PC-9 (cell line): Measurements from ENCODE around the gene CAVIN1. TPM values are rescaled to one million over a fixed set of nuclear protein-coding genes. Genes with fewer than 3 reads are reported as not detected.

Experiments
- BruUV-seq: library from RNA; stranded (reverse); fragments of 400-500 nt; replicated peaks from 2 replicates; lab custom pipeline; 2021; lab: Mats Ljungman, UMichigan
- CTCF ChIA-PET: fragments of 300-600 bp; sonication (Branson Sonifier 250); formaldehyde crosslinking; loops from one replicate; lab custom pipeline; 2022; ENCODE audit warnings: antibody characterized with exemption; lab: Charles Lee
- POLR2A ChIA-PET: fragments of 300-600 bp; sonication (Branson Sonifier 250); formaldehyde crosslinking; loops from one replicate; lab custom pipeline; 2022; ENCODE audit warnings: antibody characterized with exemption; ENCODE audit not compliant: unreplicated experiment; lab: Charles Lee
- DNase-seq, 2 experiments: peaks; one replicate each; pipeline versions ENCODE4 v3.0.0 to v3.0.0-alpha.2; 2015 to 2022; ENCODE audit warnings: mixed read lengths in 1 of 2
- H2AFZ ChIP-seq: fragments of 200-600 bp; sonication (generic); 2 replicates; pipeline ENCODE4 v1.8.1; 2017; ENCODE audit warnings: antibody characterized with exemption
- H3F3A ChIP-seq: fragments of 200-600 bp; sonication (generic); 2 replicates; pipeline ENCODE4 v1.8.1; 2017; ENCODE audit warnings: antibody characterized with exemption, mild to moderate bottlenecking, low read depth; ENCODE audit not compliant: insufficient read depth
- H3K27ac ChIP-seq: fragments of 200-600 bp; sonication (generic); 2 replicates; pipeline ENCODE4 v1.6.1; 2016; ENCODE audit warnings: mixed run types
- H3K27me3 ChIP-seq: fragments of 200-600 bp; sonication (generic); 2 replicates; pipeline ENCODE4 v1.6.1; 2016; ENCODE audit warnings: low read depth, mixed run types; ENCODE audit not compliant: insufficient read depth
- H3K36me3 ChIP-seq: fragments of 200-600 bp; sonication (generic); 2 replicates; pipeline ENCODE4 v1.6.1; 2016; ENCODE audit warnings: low read depth, mixed run types
- H3K4me1 ChIP-seq: fragments of 200-600 bp; sonication (generic); replicated peaks from 2 replicates; pipeline ENCODE4 v1.6.1; 2016; ENCODE audit warnings: mixed run types; ENCODE audit not compliant: insufficient read depth
- H3K4me2 ChIP-seq: fragments of 200-600 bp; sonication (generic); 2 replicates; pipeline ENCODE4 v1.6.1; 2017; ENCODE audit warnings: mixed run types
- H3K4me3 ChIP-seq: fragments of 200-600 bp; sonication (generic); 2 replicates; pipeline ENCODE4 v1.6.1; 2016; ENCODE audit warnings: mixed run types
- H3K79me2 ChIP-seq: fragments of 200-600 bp; sonication (generic); 2 replicates; pipeline ENCODE4 v1.6.1; 2017; ENCODE audit warnings: low read depth, mixed run types
- H3K9me2 ChIP-seq: fragments of 200-600 bp; sonication (generic); 2 replicates; pipeline ENCODE4 v1.8.1; 2017; ENCODE audit warnings: mild to moderate bottlenecking; ENCODE audit not compliant: insufficient read depth
- H3K9me3 ChIP-seq: fragments of 200-600 bp; sonication (generic); 2 replicates; pipeline ENCODE4 v1.8.1; 2016; ENCODE audit warnings: low read depth; ENCODE audit not compliant: insufficient read depth
- H4K20me1 ChIP-seq: fragments of 200-600 bp; sonication (generic); 2 replicates; pipeline ENCODE4 v1.8.1; 2017; ENCODE audit not compliant: insufficient read depth
- CTCF ChIP-seq: fragments of 200-600 bp; sonication (generic); conservative IDR thresholded peaks from 2 replicates; pipeline ENCODE4 v1.6.1; 2017; ENCODE audit warnings: mixed run types, antibody characterized with exemption, mild to moderate bottlenecking, moderate library complexity
- EZH2 ChIP-seq: fragments of 200-600 bp; sonication (generic); IDR thresholded peaks from 2 replicates; pipeline ENCODE4 v1.8.0; 2017; ENCODE audit warnings: antibody characterized with exemption, low read depth
- intact Hi-C: fragments of 100-400 bp; cut with micrococcal nuclease; formaldehyde crosslinking; loops from one replicate; pipeline ENCODE4 v1.10.0; 2022; ENCODE audit not compliant: unreplicated experiment
- total RNA-seq: library from RNA; stranded (reverse); gene quantifications from 2 replicates; pipeline ENCODE4 v1.2.3, GENCODE V29; 2021

The CAVIN1 gene
- total RNA-seq, 1 experiment from 2014 or later: 170 TPM

DNA sequence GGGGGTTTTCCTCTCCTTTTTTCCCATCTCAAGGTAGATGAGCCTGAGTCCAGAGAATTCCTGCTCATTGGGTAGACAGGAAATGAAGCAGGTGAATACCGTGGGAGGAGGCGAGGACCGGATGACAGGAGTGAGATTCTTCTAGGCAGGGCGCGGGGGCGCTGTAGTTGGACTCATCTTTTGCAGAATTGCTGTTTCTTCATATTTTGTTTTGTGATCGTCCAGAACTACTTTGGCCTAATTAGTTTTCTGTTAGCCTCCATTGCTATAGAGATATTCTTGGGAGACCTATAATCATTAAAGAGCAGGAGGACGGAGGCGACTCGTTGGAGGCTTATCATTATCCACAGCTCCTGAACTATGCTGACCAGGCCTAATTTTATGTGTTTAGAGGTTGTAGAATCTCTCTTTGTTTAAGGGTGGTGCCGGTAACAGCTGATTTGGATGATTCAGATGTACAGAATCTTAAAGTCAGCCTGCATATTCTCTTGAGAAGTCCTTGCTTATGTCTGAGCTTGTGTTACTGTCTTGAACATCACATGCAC, 36.3 kb upstream of the CAVIN1 start:
- peaks cover 41% of the 10 kb centered on the region for H3K4me1 ChIP-seq
- intact Hi-C loops: loop anchor here (1.0 to 5.0 kb wide), 2 partner anchors 31 to 58 kb away; no protein-coding TSS in a partner anchor
- H3K36me3 ChIP-seq: peaks cover 10% of the 10 kb centered on the region; the same call in 1 of the 2 replicates
- peak; percentile 6 to 64 for DNase-seq
- 0 out of 2 replicates have a peak, but pooled peaks cover 8% of the 10 kb centered on the region for H4K20me1 ChIP-seq
- ChIA-PET POLR2A (no interaction called here), CTCF (interaction anchor here (0.6 to 1.1 kb wide), 2 partner anchors 13 to 31 kb away, joined by 3 read pairs; no protein-coding TSS in a partner anchor)
- peaks cover 52% of the 10 kb centered on the region for H3F3A ChIP-seq
- no peaks in the 10 kb centered on the region for H3K9me2 ChIP-seq
- H3K4me3 ChIP-seq: peak overlapping the region; percentile 77
- peak overlapping the region; percentile 92 for H2AFZ ChIP-seq
- peak overlapping the region; percentile 86 for H3K4me2 ChIP-seq
- H3K79me2 ChIP-seq: peaks cover 35% of the 10 kb centered on the region
- TF ChIP-seq CTCF (peak; percentile 44; the same call in 1 of the 2 replicates), EZH2 (no peak)
- H3K9me3 ChIP-seq: no peaks in the 10 kb centered on the region
- H3K27ac ChIP-seq: peak overlapping the region; percentile 78
- no peaks in the 10 kb centered on the region for H3K27me3 ChIP-seq
- no TSS peak for BruUV-seq

GRCh38 chr17:42458497-42459255, 35.6 kb upstream of the CAVIN1 start, which contains the start of gene ATP6V0A1:
ATP6V0A1 (plus strand) TSS chr17:42458878; CDS start chr17:42460895, 2,017 bp downstream.
- intact Hi-C loops: loop anchor here (1.0 to 5.0 kb wide), 2 partner anchors 30 to 59 kb away; no protein-coding TSS in a partner anchor
- H3K4me2 ChIP-seq: peak within 1 kb of the TSS; percentile 86
- H3K36me3 ChIP-seq: peaks cover 4% of the 10 kb centered on the region; the same call in 1 of the 2 replicates
- TF ChIP-seq EZH2 (no peak), CTCF (no peak)
- H3F3A ChIP-seq: peaks cover 52% of the 10 kb centered on the region
- POLR2A ChIA-PET: no interaction called here
- H4K20me1 ChIP-seq: 0 out of 2 replicates have a peak, but pooled peaks cover 8% of the 10 kb centered on the region
- CTCF ChIA-PET: interaction anchor here (0.6 to 0.7 kb wide), 2 partner anchors 12 to 19 kb away, joined by 3 to 5 read pairs; no protein-coding TSS in a partner anchor
- TSS peak; percentile 73 for BruUV-seq
- H3K9me3 ChIP-seq: no peaks in the 10 kb centered on the region
- DNase-seq: peak; percentile 64 to 82
- peak within 1 kb of the TSS; percentile 92 for H2AFZ ChIP-seq
- peak within 1 kb of the TSS; percentile 77 for H3K4me3 ChIP-seq
- H3K79me2 ChIP-seq: peaks cover 35% of the 10 kb centered on the region
- H3K4me1 ChIP-seq: peaks cover 41% of the 10 kb centered on the region
- no peaks in the 10 kb centered on the region for H3K27me3 ChIP-seq
- H3K9me2 ChIP-seq: no peaks in the 10 kb centered on the region
- peak within 1 kb of the TSS; percentile 78 for H3K27ac ChIP-seq

- intact Hi-C loops: loop anchor here (5.0 kb wide), 1 partner anchor 60 kb away; no protein-coding TSS in a partner anchor
- no TSS peak for BruUV-seq
- no peak overlapping the region for H2AFZ ChIP-seq
Observed at GRCh38 chr17:42457107-42457792, 34.2 kb upstream of the CAVIN1 start.

More at GRCh38 chr17:42457107-42457792, 34.2 kb upstream of the CAVIN1 start:
- CTCF ChIA-PET: no interaction called here
- Histone ChIP-seq H3K79me2 (peaks cover 34% of the 10 kb centered on the region), H3K9me3 (no peaks in the 10 kb centered on the region), H3K36me3 (peaks cover 4% of the 10 kb centered on the region; the same call in 1 of the 2 replicates), H3F3A (peaks cover 48% of the 10 kb centered on the region), H3K4me3 (peak overlapping the region; percentile 24; the same call in 1 of the 2 replicates), H3K27ac (peak overlapping the region; percentile 78), H3K9me2 (no peaks in the 10 kb centered on the region), H3K27me3 (no peaks in the 10 kb centered on the region), H4K20me1 (0 out of 2 replicates have a peak, but pooled peaks cover 8% of the 10 kb centered on the region), H3K4me1 (peaks cover 41% of the 10 kb centered on the region), H3K4me2 (peak overlapping the region; percentile 86)
- TF ChIP-seq CTCF (no peak), EZH2 (no peak)
- peak in 1 of 2 experiments; percentile 80 for DNase-seq
- POLR2A ChIA-PET: no interaction called here
